ENCODE data around the gene VPS13D.
"Not testable (repeated sequence)": the region's sequence is repeated elsewhere in the genome, so short reads cannot be mapped to it uniquely, and the experiment has no call there.

Gene VPS13D

GRCh38 chr1:12369258-12369657 is 139.4 kb downstream of the VPS13D start:
- no peak for DNase-seq (ENCODE audit: low read depth in 3 of 3)

- no peak for DNase-seq (ENCODE audit: low read depth in 3 of 3)
Measured at GRCh38 chr1:12370333-12370975, 140.6 kb downstream of the VPS13D start.

DNA sequence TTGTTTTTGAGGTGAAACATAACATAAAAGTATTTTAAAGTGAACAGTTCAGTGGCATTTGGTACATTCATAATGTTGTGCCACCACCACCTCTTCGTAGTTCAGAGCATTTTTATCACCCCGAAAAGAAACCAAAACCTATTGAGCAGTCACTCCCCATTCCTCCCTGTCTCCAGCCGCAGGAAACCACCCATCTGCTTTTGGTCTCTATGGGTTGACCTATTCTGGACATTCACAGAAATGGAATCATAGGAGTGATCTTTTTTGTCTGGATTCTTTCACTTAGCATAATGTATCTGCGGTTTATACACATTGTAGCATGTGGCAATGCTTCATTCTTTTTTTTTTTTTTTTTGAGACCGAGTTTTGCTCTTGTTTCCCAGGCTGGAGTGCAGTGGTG is 141.2 kb downstream of the VPS13D start:
- no peak for DNase-seq (ENCODE audit: low read depth in 3 of 3)

DNA sequence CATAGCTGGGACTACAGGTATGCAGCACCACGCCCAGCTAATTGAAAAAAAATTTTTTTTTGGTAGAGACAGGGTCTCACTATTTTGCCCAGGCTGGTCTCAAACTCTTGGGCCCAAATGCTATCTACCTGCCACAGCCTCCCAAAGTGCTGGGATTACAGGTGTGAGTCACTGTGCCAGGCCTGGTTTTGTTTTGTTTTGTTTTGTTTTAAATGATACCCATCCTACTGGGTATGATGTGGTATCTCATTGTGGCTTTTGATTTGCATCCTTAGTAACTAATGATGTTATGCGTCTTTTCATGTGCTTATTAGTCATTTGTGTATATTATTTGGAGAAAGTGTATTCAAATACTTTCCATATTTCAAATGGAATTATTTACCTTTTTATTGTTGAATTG is 142.3 kb downstream of the VPS13D start:
- no peak for DNase-seq (ENCODE audit: low read depth in 3 of 3)

- DNase-seq (ENCODE audit: low read depth in 3 of 3) = no peak
Measured at GRCh38 chr1:12372761-12373160, 142.9 kb downstream of the VPS13D start.

DNA sequence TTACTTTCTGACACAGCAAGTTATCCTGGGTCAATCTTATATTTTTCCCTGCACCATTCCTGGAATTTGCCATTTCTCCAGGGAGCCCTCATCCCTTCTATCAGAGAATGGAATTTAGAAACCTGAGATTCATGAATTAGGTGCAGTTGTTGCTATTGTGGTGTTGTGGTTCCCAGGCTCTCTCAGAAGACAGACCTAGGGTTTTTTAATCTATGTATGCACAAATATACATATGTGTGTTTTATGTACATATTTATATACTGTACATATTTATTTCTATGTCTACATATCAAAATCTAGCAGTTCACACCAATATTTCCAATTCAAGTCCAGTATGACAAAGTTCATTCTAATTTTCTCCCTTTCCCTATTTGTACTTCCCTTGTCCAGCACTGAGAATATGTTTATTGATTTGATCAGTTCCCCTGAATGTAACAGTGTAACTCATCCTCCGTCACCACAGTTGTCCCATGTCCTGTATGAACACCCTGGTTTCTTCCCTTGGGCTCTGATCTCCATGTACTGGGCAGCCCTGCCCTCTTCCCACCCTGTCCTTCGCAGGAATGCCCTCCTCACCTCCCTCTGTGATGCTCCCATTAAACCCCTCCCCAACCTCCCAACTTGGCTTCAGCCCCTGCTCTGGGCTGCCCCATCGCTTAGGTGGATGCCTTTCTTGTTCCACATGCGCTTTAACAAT is 145.5 kb downstream of the VPS13D start:
- no peak for DNase-seq (ENCODE audit: low read depth in 3 of 3)

- DNase-seq (ENCODE audit: low read depth in 3 of 3) = no peak
Measured at GRCh38 chr1:12376236-12377045, 146.6 kb downstream of the VPS13D start.

DNA sequence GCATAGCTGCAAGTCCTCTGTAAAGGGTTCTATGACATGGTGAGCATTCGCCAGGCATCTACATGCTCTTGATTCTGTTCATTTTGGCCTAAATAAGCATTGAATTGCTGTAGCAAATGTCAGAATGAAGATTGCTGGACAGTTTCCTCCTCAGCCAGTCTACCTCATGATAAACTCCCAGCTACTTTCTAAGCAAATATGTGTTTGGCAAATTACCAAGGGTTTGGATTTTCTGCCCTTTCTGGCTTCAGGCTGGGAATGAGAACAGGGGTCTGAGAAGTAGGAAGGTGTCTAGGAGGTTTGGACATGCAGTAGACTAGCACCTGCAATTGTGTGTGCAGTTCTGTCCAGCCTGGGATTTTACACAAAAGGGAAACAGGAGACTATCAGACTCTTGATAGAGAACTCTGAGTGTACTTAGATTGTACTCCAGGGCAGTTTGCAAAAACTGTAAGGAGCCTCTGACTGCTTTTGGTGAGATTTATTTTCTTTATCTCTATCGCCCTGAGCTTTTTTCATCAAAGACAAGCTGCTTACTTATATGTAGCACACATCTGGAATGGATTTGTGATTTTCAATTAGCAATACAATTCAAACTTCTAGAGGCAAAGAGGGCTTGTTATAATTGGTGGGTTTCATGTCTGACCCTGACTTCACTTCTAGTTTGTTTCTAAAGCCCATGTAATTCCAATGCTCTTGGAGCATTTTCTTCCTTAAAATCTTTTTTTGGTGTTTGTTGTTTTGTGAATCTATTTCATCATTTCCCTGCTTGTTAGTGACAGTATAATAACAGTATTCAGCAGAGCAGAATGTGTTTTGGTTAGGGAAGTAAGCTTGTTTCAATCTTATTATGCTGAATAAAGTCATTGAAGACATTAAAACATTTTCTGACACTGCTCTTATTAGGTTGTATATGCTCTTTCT is 150.8 kb downstream of the VPS13D start:
- DNase-seq (ENCODE audit: low read depth in 3 of 3) = no peak

DNA sequence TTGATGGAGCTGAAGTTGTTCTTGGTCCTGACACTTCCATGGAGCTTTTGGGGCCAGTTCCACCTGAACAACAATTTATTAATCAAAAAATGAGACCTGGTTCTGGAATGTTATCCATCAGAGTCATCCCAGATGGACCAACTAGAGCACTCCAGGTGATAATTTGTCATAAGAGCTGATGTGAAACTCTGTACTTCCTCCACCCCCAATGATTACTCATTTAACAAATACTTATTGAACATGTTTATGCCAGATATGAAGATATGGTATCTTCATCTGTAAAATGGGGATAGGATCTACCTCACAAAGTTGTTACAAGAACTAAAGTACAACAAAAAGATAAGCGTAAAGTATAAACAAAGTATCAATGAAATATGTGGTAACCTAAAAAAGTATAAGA is 153.2 kb downstream of the VPS13D start:
- DNase-seq (ENCODE audit: low read depth in 3 of 3) = no peak

DNA sequence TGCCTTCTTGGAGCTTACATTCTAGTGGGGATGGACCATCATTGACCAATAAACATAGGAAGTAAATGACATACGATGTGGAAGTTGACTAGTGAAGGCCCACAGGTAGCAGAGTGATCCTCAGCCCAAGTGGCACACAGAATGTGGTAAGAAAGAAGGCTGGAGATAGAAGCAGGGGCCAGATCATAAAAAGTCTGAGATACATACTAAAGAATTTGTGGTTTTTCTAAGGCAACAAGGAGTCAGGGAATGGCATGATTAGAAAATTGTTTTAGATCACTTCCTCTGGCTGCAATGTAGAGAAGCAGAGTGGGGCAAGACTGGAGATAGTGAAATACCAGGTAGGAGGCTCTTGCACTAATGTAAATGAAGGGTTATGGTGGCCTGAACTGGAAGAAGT is 154.0 kb downstream of the VPS13D start:
- no peak for DNase-seq (ENCODE audit: low read depth in 3 of 3)

GRCh38 chr1:12384836-12385456 is 155.1 kb downstream of the VPS13D start:
- DNase-seq (ENCODE audit: low read depth in 3 of 3) = no peak

DNA sequence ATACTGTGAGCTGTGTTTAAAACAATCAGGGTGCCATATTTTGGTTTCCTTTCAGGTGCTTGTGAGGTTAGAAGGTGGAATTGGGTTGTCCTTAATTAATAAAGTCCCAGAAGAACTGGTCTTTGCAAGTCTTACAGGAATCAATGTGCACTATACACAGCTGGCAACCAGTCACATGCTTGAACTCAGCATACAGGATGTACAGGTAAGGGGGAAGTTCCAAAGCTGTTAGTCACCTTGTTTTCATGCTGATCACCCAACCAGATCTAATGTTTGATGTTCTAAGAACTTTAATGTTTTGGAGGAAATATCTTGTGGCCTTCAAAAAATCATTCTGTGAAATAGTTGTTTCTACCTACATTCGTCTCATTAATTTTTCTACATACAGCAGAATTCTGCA is 156.3 kb downstream of the VPS13D start:
- DNase-seq (ENCODE audit: low read depth in 3 of 3) = peak in 1 of 3 experiments; percentile 19

GRCh38 chr1:12387641-12388040 is 157.8 kb downstream of the VPS13D start:
- no peak for DNase-seq (ENCODE audit: low read depth in 3 of 3)

DNA sequence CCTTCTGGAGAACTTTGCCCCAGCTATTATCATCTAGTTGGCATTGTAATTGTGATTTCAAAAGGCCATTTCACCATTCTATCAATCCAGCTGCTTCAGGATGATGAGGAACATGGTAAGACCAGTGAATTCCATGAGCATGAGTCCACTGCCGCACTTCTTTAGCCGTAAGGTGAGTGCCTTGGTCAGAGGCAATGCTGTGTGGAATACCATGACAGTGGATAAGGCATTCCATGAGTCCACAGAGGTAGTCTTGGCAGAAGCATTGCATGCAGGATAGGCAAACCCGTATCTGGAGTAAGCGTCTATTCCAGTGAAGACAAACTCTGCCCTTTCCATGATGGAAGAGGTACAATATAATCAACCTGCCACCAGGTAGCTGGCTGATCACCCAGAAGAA is 160.5 kb downstream of the VPS13D start:
- DNase-seq (ENCODE audit: low read depth in 3 of 3) = not testable (repeated sequence)

DNA sequence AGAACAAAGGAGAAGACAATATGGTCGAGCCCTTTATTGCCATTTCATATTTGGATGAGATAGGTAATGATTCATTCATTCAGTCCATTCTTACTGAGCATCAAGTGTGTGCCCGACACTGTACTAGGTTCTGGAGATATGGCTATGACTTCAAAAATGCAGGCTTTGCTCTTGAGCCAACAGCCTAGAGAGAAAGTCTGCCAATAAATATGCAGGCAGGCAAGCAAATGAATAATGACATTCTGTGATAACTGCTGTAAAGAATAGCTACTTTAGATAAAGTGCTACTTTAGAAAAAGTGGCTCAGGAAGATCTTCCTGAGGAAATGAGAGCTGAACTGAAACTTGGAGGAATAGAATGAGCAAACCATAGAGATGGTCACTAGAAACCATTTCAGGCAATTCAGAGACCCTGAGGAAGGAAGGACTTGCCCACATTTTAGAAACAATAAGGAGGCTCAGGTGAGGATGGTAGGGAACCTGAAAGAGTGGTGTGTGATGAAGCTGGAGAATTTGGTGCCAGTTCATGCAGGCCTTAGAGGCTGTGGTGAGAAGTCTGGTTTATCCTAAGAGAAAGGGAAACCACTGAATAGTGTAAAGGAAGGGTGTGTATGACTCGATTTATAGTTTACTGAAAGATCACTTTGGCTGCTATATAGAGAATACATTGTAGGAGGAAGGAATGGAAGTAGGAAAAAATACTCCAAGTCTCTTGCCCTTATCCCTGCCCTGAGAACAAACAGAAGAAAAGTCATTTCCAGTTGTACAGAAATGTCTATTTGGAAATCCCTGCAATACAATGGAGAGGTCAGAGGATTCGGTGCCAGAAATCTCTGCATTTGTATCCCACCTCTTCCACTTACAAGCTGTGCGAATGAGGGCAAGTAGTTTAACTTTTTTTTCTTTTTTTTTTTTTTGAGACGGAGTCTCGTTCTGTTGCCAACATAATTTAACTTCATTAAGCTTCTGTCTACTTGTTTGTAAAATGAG is 167.9 kb downstream of the VPS13D start:
- no peak for DNase-seq (ENCODE audit: low read depth in 3 of 3)

DNA sequence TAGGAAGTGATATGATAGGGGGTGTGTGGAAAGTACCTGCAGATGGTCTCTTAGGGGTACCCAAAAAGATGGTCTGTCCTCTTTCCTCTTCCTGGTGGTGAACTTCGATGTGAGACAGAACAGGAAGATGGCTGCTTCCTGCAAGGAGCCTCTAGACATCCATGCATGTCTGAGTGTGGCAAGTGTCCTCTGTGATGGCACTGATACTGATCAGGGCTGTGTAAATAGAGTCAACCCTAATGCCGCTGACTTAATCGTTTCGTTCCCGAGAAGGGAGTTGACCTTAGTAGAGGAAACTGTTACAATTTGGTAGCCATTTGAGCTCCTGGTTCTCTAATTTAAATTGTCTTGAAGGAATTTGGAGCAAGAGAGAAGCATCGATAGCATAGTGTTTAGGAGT is 168.6 kb downstream of the VPS13D start:
- DNase-seq (ENCODE audit: low read depth in 3 of 3) = no peak

- DNase-seq (ENCODE audit: low read depth in 3 of 3) = no peak
Measured at GRCh38 chr1:12400027-12400693, 170.3 kb downstream of the VPS13D start.

DNA sequence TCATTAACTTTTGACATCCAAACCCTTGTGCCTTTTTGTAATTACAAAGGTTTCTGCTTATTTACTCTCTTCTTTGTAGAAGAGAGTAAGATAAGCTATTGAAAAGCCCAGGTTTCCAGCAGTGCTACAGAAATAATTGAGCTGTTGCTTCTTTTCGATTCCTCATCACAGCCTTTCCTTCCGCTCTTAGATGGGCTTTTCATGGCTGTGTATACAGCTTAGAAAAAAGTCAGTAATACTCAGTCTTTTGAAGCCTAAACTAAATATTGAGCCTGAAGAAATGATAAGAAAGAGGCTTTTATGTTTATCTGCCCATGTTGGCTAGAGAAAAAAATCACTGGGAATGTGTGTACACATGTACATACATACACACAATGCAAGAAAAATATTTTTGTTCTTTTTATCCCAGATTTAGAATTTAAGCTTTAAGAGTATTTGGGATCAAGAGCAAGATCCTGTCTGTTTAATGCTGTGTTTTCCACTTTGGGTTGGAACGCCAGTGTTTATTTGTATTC is 172.4 kb downstream of the VPS13D start:
- no peak for DNase-seq (ENCODE audit: low read depth in 3 of 3)

DNA sequence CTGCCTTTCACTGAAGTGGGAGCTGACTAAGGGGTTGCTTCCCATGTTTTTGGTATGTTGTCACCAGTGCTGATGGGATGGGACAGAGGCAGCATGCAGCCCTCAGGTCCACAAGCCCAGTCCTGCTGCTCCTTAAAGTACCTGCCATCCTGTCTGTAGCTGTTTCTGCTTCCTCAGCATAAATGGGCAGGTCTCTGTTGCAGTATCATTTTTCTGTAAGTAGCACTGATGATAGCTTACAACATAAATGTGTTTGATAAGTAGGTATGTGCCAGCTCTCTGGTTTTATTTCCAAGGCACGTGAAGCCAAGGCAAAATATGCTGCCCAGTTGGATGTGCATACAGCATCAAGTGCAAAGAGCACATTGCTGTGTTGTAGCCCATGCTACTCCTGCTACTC is 173.0 kb downstream of the VPS13D start:
- no peak for DNase-seq (ENCODE audit: low read depth in 3 of 3)
